Thyroid gland (tissue), 4 donors: Measurements from ENCODE around the gene ERC1. TPM values are rescaled to one million over a fixed set of nuclear protein-coding genes. Genes with fewer than 3 reads are reported as not detected.

Experiments
- DNase-seq, 2 donors: peaks; one replicate each; pipeline ENCODE4 v3.0.0-alpha.2; 2019
- H3K27ac ChIP-seq, 3 donors: fragments of 200-600 bp; sonication (generic); 1 replicate in 2 of 3; 2 replicates in 1 of 3; pipeline ENCODE4 v1.5.1; 2016 to 2019; ENCODE audit warnings: mild to moderate bottlenecking in 1 of 3, moderate library complexity in 1 of 3
- H3K27me3 ChIP-seq: fragments of 200-600 bp; sonication (generic); one replicate; pipeline ENCODE4 v1.5.1; 2019
- H3K36me3 ChIP-seq, 2 donors: fragments of 200-600 bp; sonication (generic); one replicate each; pipeline ENCODE4 v1.5.1; 2016 to 2019
- H3K4me1 ChIP-seq, 2 donors: fragments of 200-600 bp; sonication (generic); one replicate each; pipeline ENCODE4 v1.5.1; 2017 to 2019
- H3K4me3 ChIP-seq, 3 donors: fragments of 200-600 bp; sonication (generic); replicated peaks in 1 of 3; 1 replicate in 2 of 3; 2 replicates in 1 of 3; pipeline ENCODE4 v1.5.1; 2016; ENCODE audit warnings: mild to moderate bottlenecking in 1 of 3
- H3K9me3 ChIP-seq: fragments of 200-600 bp; sonication (generic); one replicate; pipeline ENCODE4 v1.5.1; 2017
- CTCF ChIP-seq, 6 experiments: fragments of 200-600 bp in 3 of 6; fragments of 450-650 bp in 3 of 6; sonication (generic) in 3 of 6; IDR thresholded peaks; one replicate each; pipeline ENCODE4 v1.5.1; 2016 to 2019; ENCODE audit warnings: antibody characterized with exemption in 6 of 6, mild to moderate bottlenecking in 2 of 6, inconsistent platforms in 1 of 6, moderate library complexity in 1 of 6
- POLR2A ChIP-seq, 2 donors: fragments of 450-650 bp; IDR thresholded peaks; one replicate each; pipeline ENCODE4 v1.6.1; 2017; ENCODE audit warnings: antibody characterized with exemption in 2 of 2, mild to moderate bottlenecking in 2 of 2, moderate library complexity in 1 of 2
- WGBS, 2 donors: methylation state at CpG; one replicate each; pipeline ENCODE4 v1.1.5; 2017; 5-methylcytosine and 5-hydroxymethylcytosine counted together
- intact Hi-C: fragments of 100-400 bp; cut with DNase I; formaldehyde crosslinking; loops from one replicate; pipeline ENCODE4 v1.15.1; 2023
- total RNA-seq, 4 donors: library from RNA; depleted of rRNA; stranded (reverse); fragments of >200 nt; gene quantifications; one replicate each; pipeline ENCODE4 v1.2.3, GENCODE V29; 2016

Gene ERC1
- total RNA-seq, 4 donors from 2014 or later: 39.8 to 84.2 (median 75.8) TPM

- H3K36me3 ChIP-seq: peaks cover 0 to 4% of the 10 kb centered on the region in 2 donors
- TF ChIP-seq POLR2A (IDR thresholded peaks at IDR 0.05) (no peak), CTCF (IDR thresholded peaks at IDR 0.05) (no peak)
- H3K9me3 ChIP-seq: no peaks in the 10 kb centered on the region
- no peak overlapping the region for H3K4me3 ChIP-seq
- H3K27me3 ChIP-seq: no peaks in the 10 kb centered on the region
- H3K27ac ChIP-seq: no peak overlapping the region
- intact Hi-C loops: no loop called here
- no peak for DNase-seq
- no peaks in the 10 kb centered on the region for H3K4me1 ChIP-seq
- WGBS, 2 donors: 89 to 91% methylated on average over 3 of the region's 3 CpGs
These were observed 386.7 kb downstream of the ERC1 start for GRCh38 chr12:1377681-1378080.

GRCh38 chr12:1380171-1380851 is 389.3 kb downstream of the ERC1 start:
- 88 to 91% methylated on average over 12 of the region's 12 CpGs for WGBS, 2 donors
- H3K4me3 ChIP-seq: no peak overlapping the region
- H3K27ac ChIP-seq: no peak overlapping the region
- intact Hi-C loops: no loop called here
- H3K4me1 ChIP-seq: no peaks in the 10 kb centered on the region
- TF ChIP-seq CTCF (IDR thresholded peaks at IDR 0.05) (no peak), POLR2A (IDR thresholded peaks at IDR 0.05) (no peak)
- no peaks in the 10 kb centered on the region for H3K9me3 ChIP-seq
- no peaks in the 10 kb centered on the region for H3K27me3 ChIP-seq
- peaks cover 0 to 4% of the 10 kb centered on the region in 2 donors for H3K36me3 ChIP-seq
- no peak for DNase-seq

- peaks cover 0 to 4% of the 10 kb centered on the region in 2 donors for H3K36me3 ChIP-seq
- H3K4me1 ChIP-seq: no peaks in the 10 kb centered on the region
- WGBS, 2 donors: 80 to 90% methylated on average over 6 of the region's 6 CpGs
- no peaks in the 10 kb centered on the region for H3K9me3 ChIP-seq
- no peak for DNase-seq
- TF ChIP-seq CTCF (IDR thresholded peaks at IDR 0.05) (no peak), POLR2A (IDR thresholded peaks at IDR 0.05) (no peak)
- no peak overlapping the region for H3K27ac ChIP-seq
- H3K4me3 ChIP-seq: no peak overlapping the region
- intact Hi-C loops: no loop called here
- H3K27me3 ChIP-seq: no peaks in the 10 kb centered on the region
These were observed 391.1 kb downstream of the ERC1 start for GRCh38 chr12:1382151-1382550.

- H3K4me3 ChIP-seq: no peak overlapping the region
- H3K36me3 ChIP-seq: peaks cover 0 to 4% of the 10 kb centered on the region in 2 donors
- intact Hi-C loops: no loop called here
- H3K9me3 ChIP-seq: no peaks in the 10 kb centered on the region
- no peaks in the 10 kb centered on the region for H3K27me3 ChIP-seq
- no peak overlapping the region for H3K27ac ChIP-seq
- 58 to 83% methylated on average over 4 of the region's 4 CpGs for WGBS, 2 donors
- H3K4me1 ChIP-seq: no peaks in the 10 kb centered on the region
- TF ChIP-seq CTCF (IDR thresholded peaks at IDR 0.05) (no peak), POLR2A (IDR thresholded peaks at IDR 0.05) (no peak)
- no peak for DNase-seq
These were observed 391.8 kb downstream of the ERC1 start for GRCh38 chr12:1382826-1383225.

- H3K27ac ChIP-seq: no peak overlapping the region
- WGBS, 2 donors: 90 to 96% methylated on average over 4 of the region's 4 CpGs
- H3K9me3 ChIP-seq: no peaks in the 10 kb centered on the region
- H3K4me3 ChIP-seq: no peak overlapping the region
- DNase-seq: no peak
- TF ChIP-seq CTCF (IDR thresholded peaks at IDR 0.05) (no peak), POLR2A (IDR thresholded peaks at IDR 0.05) (no peak)
- intact Hi-C loops: no loop called here
- no peaks in the 10 kb centered on the region for H3K27me3 ChIP-seq
- H3K4me1 ChIP-seq: no peaks in the 10 kb centered on the region
- H3K36me3 ChIP-seq: peaks cover 0 to 4% of the 10 kb centered on the region in 2 donors
These were observed 392.7 kb downstream of the ERC1 start for GRCh38 chr12:1383758-1384157.
